Measurements from ENCODE around the gene GYG1.

Gene GYG1

GRCh38 chr3:148991219-148992026 is at the start of gene GYG1:
TSS of gene GYG1 (plus strand) at chr3:148991540. CDS start at chr3:148991641, 101 bp downstream.
- H3K4me3 ChIP-seq (ENCODE audit: low read depth, low read length) = peak within 1 kb of the TSS; percentile 82
- no peak for DNase-seq (ENCODE audit: low read depth)

- H3K4me3 ChIP-seq (ENCODE audit: low read depth, low read length) = no peak overlapping the region
- DNase-seq (ENCODE audit: low read depth) = peak; percentile 86
Observed at GRCh38 chr3:148943506-148944205, 47.7 kb upstream of the GYG1 start.

- no peak for DNase-seq (ENCODE audit: low read depth)
- H3K4me3 ChIP-seq (ENCODE audit: low read depth, low read length) = no peak overlapping the region
Observed at GRCh38 chr3:148945116-148945515, 46.2 kb upstream of the GYG1 start.

- H3K4me3 ChIP-seq (ENCODE audit: low read depth, low read length) = no peak overlapping the region
Observed at GRCh38 chr3:148948913-148949657, 42.3 kb upstream of the GYG1 start.

GRCh38 chr3:148950806-148951205 is 40.5 kb upstream of the GYG1 start:
- no peak for DNase-seq (ENCODE audit: low read depth)

More at GRCh38 chr3:148948913-148949657, 42.3 kb upstream of the GYG1 start:
- DNase-seq (ENCODE audit: low read depth) = no peak

GRCh38 chr3:148951599-148952361 is 39.6 kb upstream of the GYG1 start:
- no peak overlapping the region for H3K4me3 ChIP-seq (ENCODE audit: low read depth, low read length)
- no peak for DNase-seq (ENCODE audit: low read depth)

More at GRCh38 chr3:148950806-148951205, 40.5 kb upstream of the GYG1 start:
- H3K4me3 ChIP-seq (ENCODE audit: low read depth, low read length) = no peak overlapping the region

GRCh38 chr3:148953094-148953493 is 38.2 kb upstream of the GYG1 start:
- no peak overlapping the region for H3K4me3 ChIP-seq (ENCODE audit: low read depth, low read length)
- no peak for DNase-seq (ENCODE audit: low read depth)

GRCh38 chr3:148954981-148955380 is 36.4 kb upstream of the GYG1 start:
- DNase-seq (ENCODE audit: low read depth) = no peak
- no peak overlapping the region for H3K4me3 ChIP-seq (ENCODE audit: low read depth, low read length)

GRCh38 chr3:148955544-148956346 is 35.6 kb upstream of the GYG1 start:
- H3K4me3 ChIP-seq (ENCODE audit: low read depth, low read length) = no peak overlapping the region
- DNase-seq (ENCODE audit: low read depth) = peak; percentile 88

- no peak for DNase-seq (ENCODE audit: low read depth)
- no peak overlapping the region for H3K4me3 ChIP-seq (ENCODE audit: low read depth, low read length)
Observed at GRCh38 chr3:148957586-148957985, 33.8 kb upstream of the GYG1 start.

GRCh38 chr3:148958696-148959095 is 32.6 kb upstream of the GYG1 start:
- DNase-seq (ENCODE audit: low read depth) = no peak
- H3K4me3 ChIP-seq (ENCODE audit: low read depth, low read length) = no peak overlapping the region

GRCh38 chr3:148962513-148962912 is 28.8 kb upstream of the GYG1 start:
- peak; percentile 54 for DNase-seq (ENCODE audit: low read depth)
- no peak overlapping the region for H3K4me3 ChIP-seq (ENCODE audit: low read depth, low read length)

- DNase-seq (ENCODE audit: low read depth) = no peak
- H3K4me3 ChIP-seq (ENCODE audit: low read depth, low read length) = no peak overlapping the region
Observed at GRCh38 chr3:148964809-148965208, 26.5 kb upstream of the GYG1 start.

GRCh38 chr3:148968321-148968720 is 23.0 kb upstream of the GYG1 start:
- DNase-seq (ENCODE audit: low read depth) = no peak
- no peak overlapping the region for H3K4me3 ChIP-seq (ENCODE audit: low read depth, low read length)

GRCh38 chr3:148970271-148970670 is 21.1 kb upstream of the GYG1 start:
- no peak overlapping the region for H3K4me3 ChIP-seq (ENCODE audit: low read depth, low read length)
- no peak for DNase-seq (ENCODE audit: low read depth)

- H3K4me3 ChIP-seq (ENCODE audit: low read depth, low read length) = no peak overlapping the region
- DNase-seq (ENCODE audit: low read depth) = peak; percentile 16
Observed at GRCh38 chr3:148971401-148972163, 19.8 kb upstream of the GYG1 start.

- DNase-seq (ENCODE audit: low read depth) = no peak
- no peak overlapping the region for H3K4me3 ChIP-seq (ENCODE audit: low read depth, low read length)
Observed at GRCh38 chr3:148974726-148975125, 16.6 kb upstream of the GYG1 start.

GRCh38 chr3:148975248-148975647 is 16.1 kb upstream of the GYG1 start:
- no peak for DNase-seq (ENCODE audit: low read depth)
- H3K4me3 ChIP-seq (ENCODE audit: low read depth, low read length) = no peak overlapping the region

Data from skeletal muscle cell (primary cell).